IPS-15b (cell line): ENCODE results near the gene NUP210.

ENCODE experiments used
- H3K27me3 ChIP-seq: one replicate; pipeline ENCODE4 v1.6.1; 2013; ENCODE audit warnings: low read length; ENCODE audit not compliant: control insufficient read depth, insufficient read depth
- H3K36me3 ChIP-seq: one replicate; pipeline ENCODE4 v1.6.1; 2013; ENCODE audit warnings: low read length; ENCODE audit not compliant: control insufficient read depth, insufficient read depth
- H3K4me1 ChIP-seq: one replicate; pipeline ENCODE4 v1.6.1; 2013; ENCODE audit warnings: mild to moderate bottlenecking, low read length; ENCODE audit not compliant: control insufficient read depth, insufficient read depth
- H3K4me3 ChIP-seq: one replicate; pipeline ENCODE4 v1.5.1; 2013; ENCODE audit warnings: low read depth, low read length
- H3K9ac ChIP-seq: one replicate; pipeline ENCODE4 v1.6.1; 2013; ENCODE audit warnings: low read depth, mild to moderate bottlenecking, low read length
- H3K9me3 ChIP-seq: one replicate; pipeline ENCODE4 v1.6.1; 2013; ENCODE audit warnings: mild to moderate bottlenecking, low read length; ENCODE audit not compliant: control insufficient read depth, insufficient read depth

NUP210 gene

DNA sequence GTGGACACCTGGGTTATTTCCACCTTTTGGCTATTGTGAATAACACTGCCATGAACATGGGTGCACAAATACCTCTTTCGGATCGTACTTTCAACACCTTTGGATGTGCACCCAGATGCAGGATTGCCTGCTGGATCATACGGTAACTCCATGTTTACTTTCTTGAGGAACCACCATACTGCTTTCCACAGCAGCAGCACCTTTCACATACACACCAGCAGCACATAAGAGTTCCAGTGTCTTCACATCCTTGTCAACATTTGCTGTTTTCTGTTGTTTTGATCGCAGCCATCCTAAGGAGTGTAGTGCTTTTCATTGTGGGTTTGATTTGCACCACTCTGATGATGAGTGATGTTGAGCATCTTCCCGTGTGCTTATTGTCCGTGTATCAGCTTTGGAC lies 51.3 kb downstream of the NUP210 start:
- H3K9me3 ChIP-seq = no peaks in the 10 kb centered on the region
- H3K36me3 ChIP-seq = peaks cover 28% of the 10 kb centered on the region

DNA sequence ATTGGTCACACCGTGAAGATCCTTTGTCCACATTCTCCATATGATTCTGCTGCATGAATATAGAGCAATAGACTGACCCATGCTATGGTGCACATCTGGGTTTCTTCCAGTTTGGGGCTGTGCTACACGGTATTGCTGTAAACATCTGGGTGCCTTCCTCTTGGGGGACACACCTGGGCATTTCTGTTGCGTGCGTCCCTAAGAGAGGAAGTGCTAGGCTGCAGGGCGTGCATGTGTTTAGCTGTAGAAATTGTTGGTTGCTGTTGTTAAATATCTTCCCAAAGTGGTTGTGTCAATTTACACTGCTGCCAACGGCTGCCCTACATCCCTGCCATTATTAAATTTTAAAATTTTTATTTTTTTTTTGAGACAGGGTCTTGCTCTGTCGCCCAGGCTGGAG lies 52.4 kb downstream of the NUP210 start:
- no peaks in the 10 kb centered on the region for H3K9me3 ChIP-seq
- H3K4me1 ChIP-seq = peaks cover 9% of the 10 kb centered on the region
- H3K4me3 ChIP-seq = no peak overlapping the region
- peaks cover 17% of the 10 kb centered on the region for H3K36me3 ChIP-seq
- no peak overlapping the region for H3K9ac ChIP-seq
- no peaks in the 10 kb centered on the region for H3K27me3 ChIP-seq

More for the DNA sequence above, 51.3 kb downstream of the NUP210 start:
- Histone ChIP-seq H3K4me1 (peaks cover 9% of the 10 kb centered on the region), H3K4me3 (no peak overlapping the region), H3K27me3 (no peaks in the 10 kb centered on the region), H3K9ac (no peak overlapping the region)

DNA sequence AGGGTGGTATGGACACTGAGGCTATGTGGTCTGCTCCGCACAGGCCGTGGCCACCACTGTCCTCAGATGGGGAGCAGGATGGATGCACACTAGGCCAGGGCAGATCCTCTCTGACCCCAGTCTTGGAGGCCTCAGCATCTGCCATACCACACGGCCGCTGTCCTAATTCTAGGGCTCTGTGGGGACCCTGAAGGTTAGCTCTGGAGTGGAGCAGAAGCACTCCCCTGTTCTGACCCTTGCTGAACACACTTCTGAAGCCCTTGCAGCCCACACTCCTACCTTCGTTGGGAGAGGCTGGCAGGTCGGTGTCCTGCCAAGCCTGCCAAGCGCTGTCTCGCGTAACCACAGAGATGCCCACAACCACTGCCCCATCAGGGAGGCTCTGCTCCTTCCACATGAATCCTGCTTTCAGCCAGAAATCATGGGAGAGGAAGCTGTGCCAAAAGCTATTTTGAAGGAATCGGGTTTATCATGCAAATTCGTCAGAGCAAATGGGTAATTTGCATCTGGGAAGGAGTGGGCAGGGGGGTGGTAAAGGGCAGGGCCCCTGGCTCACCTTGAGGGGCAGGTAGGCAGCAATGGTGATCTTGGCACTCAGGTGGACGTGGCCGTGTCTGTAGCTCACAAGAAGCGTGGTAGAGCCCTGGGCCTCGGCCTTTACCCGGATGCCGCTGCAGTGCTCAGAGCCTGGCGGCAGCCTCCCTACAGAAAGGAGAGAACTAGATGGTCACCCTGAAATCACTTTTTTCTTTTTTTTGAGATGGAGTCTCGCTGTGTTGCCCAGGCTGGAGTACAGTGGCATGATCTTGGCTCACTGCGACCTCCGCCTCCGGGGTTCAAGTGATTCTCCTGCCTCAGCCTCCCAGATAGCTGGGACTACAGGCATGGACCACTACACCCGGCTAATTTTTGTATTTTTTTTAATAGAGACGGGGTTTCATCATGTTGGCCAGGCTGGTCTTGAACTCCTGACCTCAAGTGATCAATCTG lies 54.4 kb downstream of the NUP210 start:
- peaks cover 11% of the 10 kb centered on the region for H3K36me3 ChIP-seq
- no peaks in the 10 kb centered on the region for H3K9me3 ChIP-seq
- H3K27me3 ChIP-seq = no peaks in the 10 kb centered on the region
- H3K9ac ChIP-seq = no peak overlapping the region
- no peak overlapping the region for H3K4me3 ChIP-seq
- H3K4me1 ChIP-seq = peaks cover 9% of the 10 kb centered on the region

DNA sequence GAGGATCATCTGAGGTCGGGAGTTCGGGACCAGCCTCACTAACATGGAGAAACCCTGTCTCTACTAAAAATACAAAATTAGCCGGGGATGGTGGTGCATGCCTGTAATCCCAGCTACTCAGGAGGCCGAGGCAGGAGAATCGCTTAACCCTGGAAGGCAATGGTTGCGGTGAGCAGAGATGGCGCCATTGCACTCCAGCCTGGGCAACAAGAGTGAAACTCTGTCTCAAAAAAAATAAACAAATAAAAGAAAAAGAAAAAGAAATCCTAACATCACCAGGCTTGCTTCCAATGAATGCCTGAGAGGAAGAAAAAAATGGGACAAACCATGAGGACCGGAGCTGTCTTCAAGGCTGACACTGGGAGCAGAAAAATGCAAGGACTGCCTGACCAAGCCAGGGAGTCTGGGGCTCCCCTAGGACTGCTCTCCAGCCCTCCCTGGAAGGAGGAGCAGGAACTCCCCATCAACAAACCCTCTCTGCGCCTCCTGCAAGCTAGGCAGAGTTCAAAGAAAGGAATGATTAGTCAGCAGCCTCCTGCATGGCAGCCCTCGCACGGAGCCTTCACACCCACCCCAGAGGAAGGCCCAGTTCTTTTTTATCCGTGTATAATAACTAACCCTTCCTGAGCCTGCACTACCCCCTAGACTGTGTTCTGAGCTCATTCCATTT lies 55.4 kb downstream of the NUP210 start:
- peaks cover 9% of the 10 kb centered on the region for H3K4me1 ChIP-seq
- H3K9me3 ChIP-seq = no peaks in the 10 kb centered on the region
- no peak overlapping the region for H3K4me3 ChIP-seq
- H3K9ac ChIP-seq = no peak overlapping the region
- no peaks in the 10 kb centered on the region for H3K27me3 ChIP-seq
- peaks cover 18% of the 10 kb centered on the region for H3K36me3 ChIP-seq

DNA sequence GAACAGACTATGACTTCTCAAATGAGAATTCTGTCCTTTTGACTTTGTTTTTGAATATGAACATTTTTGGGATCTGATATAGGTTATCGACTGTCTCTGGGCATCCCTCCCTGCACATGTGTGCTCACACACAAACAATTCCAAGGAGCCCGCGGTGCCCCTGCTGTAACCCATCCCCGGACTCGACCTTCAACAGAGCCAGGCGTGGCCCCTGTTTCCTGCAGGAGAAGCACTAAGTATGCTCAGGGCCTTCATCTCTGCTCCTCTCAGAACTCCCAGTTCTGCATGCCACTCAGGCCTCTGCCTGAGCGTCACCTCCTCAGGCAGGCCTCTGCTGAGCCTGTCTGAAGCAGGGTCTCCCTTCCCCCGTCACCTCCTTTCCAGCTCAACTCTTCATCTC lies 57.6 kb downstream of the NUP210 start:
- peaks cover 9% of the 10 kb centered on the region for H3K4me1 ChIP-seq
- no peak overlapping the region for H3K4me3 ChIP-seq
- no peaks in the 10 kb centered on the region for H3K9me3 ChIP-seq
- no peak overlapping the region for H3K9ac ChIP-seq
- no peaks in the 10 kb centered on the region for H3K27me3 ChIP-seq
- H3K36me3 ChIP-seq = peaks cover 31% of the 10 kb centered on the region

DNA sequence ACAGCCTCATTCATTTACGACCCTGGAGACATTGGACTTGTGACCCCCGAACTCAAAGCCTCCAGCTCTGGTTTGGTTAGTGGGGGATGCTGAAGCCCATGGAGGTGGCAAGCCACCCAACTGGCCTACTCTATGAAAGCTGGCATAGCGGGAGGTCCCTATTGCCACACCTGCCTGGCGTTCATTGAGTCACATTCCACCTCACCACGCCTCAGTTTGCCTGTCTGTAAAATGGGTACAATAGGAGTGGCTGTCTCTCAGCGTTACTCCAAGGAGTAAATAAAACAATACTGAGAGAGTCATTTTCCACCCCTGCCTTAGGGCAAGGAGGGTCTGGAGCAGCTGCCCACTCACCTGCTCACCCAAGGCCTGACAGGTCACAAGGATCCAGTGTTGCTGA lies 60.2 kb downstream of the NUP210 start:
- peaks cover 39% of the 10 kb centered on the region for H3K36me3 ChIP-seq
- no peak overlapping the region for H3K9ac ChIP-seq
- no peaks in the 10 kb centered on the region for H3K9me3 ChIP-seq
- H3K4me1 ChIP-seq = peaks cover under 1% of the 10 kb centered on the region
- no peaks in the 10 kb centered on the region for H3K27me3 ChIP-seq
- H3K4me3 ChIP-seq = no peak overlapping the region

DNA sequence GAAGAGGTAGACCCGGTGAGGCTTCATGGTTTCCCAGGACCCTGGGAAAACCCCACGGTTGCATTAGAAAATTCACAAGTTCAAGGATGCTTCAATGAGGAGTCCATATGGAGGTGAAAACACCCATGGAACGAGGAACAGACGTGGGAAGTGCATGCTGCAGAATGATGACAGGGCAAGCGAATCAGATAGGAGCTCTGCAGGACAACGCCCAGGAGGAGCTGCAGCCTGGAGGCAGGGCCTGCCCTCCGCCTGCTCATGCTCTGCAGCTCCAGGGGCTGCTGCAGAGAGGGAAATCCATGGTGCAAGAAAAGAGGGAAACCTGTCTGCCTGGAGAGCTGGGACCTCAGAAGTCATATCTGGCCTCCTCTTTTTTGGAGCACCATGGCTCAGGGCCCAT lies 61.5 kb downstream of the NUP210 start:
- Histone ChIP-seq H3K4me1 (no peaks in the 10 kb centered on the region), H3K9ac (no peak overlapping the region), H3K36me3 (peaks cover 48% of the 10 kb centered on the region), H3K4me3 (no peak overlapping the region), H3K27me3 (no peaks in the 10 kb centered on the region), H3K9me3 (no peaks in the 10 kb centered on the region)

DNA sequence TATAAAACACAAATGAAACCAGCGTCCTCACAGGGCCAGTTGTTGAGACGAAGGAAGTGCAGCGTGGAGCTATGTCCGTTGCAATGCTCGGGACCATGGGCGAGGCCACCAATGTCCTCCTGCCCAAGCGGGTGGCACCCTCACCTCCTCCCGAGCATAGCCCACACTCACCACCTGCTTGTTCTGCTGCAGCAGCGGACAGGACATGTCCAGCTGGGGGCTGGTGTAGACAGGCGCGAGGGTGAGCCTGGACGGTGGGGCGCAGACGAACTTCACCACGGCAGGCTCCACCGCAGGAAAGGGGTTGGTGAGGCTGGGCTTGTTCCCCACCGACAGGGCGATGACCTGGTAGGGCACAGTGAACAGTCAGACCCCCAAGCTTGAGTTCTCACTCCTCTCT lies 62.1 kb downstream of the NUP210 start:
- Histone ChIP-seq H3K9me3 (no peaks in the 10 kb centered on the region), H3K36me3 (peaks cover 52% of the 10 kb centered on the region), H3K27me3 (no peaks in the 10 kb centered on the region), H3K9ac (no peak overlapping the region), H3K4me1 (no peaks in the 10 kb centered on the region), H3K4me3 (no peak overlapping the region)

DNA sequence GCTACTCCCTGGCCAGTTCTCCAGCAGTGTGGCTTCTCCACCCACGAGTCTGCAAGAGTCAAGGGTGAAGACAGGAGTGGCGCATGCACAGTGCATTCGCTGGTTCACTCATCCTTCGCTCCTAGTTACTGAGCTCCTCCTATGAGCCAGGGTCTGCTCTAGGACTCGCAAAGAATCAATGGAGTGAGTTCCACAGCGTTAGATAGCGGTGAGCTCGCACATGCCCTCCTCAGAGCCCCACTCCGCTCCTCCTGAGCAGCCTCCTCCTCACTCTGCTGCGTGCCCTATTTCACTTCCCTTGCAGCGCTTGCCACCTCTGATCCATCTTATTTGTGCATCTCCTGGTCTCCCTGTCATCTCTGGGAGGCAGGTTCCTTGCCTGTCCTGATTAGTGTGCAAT lies 63.0 kb downstream of the NUP210 start:
- no peak overlapping the region for H3K4me3 ChIP-seq
- H3K4me1 ChIP-seq = no peaks in the 10 kb centered on the region
- H3K36me3 ChIP-seq = peaks cover 62% of the 10 kb centered on the region
- H3K9me3 ChIP-seq = no peaks in the 10 kb centered on the region
- no peak overlapping the region for H3K9ac ChIP-seq
- H3K27me3 ChIP-seq = no peaks in the 10 kb centered on the region

DNA sequence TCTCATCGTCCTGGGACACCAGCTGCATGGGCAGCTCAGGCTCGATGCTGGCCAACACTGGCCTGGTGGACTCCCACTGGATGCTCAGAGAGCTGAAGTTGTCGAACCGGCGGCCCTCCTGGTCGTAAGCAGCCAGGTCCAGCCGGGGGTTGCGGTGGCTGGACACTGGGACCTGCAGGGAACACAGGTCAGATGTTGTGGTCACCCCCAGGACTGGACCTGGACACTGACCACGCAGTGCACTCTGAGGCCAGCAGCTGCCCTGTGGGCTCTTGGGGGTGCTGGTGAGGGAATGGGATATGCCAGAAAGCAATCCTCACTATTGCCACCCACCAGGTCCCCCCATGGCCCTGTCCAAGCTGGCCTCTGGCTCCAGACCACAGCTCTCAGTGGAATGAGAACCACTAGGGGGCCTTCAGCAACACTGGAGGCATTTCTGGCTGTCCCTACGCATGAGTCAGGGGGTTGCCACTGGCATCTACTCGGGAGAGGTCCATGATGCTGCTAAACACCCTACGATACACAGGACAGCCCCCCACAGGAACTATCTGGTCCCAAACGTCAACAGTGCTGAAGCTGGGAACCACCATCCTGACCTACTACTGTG lies 66.1 kb downstream of the NUP210 start:
- no peak overlapping the region for H3K9ac ChIP-seq
- no peaks in the 10 kb centered on the region for H3K9me3 ChIP-seq
- peaks cover 3% of the 10 kb centered on the region for H3K4me1 ChIP-seq
- no peak overlapping the region for H3K4me3 ChIP-seq
- peaks cover 54% of the 10 kb centered on the region for H3K36me3 ChIP-seq
- H3K27me3 ChIP-seq = no peaks in the 10 kb centered on the region

DNA sequence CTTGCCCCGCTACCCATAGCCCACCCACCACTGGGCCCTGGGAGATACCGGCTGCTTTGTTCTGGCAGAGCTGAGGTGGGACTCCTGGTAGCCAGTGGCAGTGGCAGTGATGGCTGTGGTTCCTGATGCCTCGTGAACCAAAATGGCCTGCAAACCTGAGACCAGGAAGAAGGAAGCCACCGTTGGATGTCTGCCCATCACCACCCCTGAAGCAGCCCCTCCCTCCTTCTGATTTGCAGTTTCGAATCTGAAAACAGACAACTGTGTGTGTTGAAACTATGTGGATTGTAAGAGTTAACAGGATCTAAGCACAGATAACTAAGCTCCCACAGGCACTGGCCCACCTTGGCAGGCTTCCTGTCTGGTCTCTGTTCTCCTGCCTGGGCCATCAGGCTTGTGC lies 66.6 kb downstream of the NUP210 start:
- Histone ChIP-seq H3K27me3 (no peaks in the 10 kb centered on the region), H3K36me3 (peaks cover 48% of the 10 kb centered on the region), H3K9me3 (no peaks in the 10 kb centered on the region), H3K4me1 (peaks cover 7% of the 10 kb centered on the region), H3K9ac (no peak overlapping the region), H3K4me3 (no peak overlapping the region)
